Activated naive CD4-positive, alpha-beta T cell treated with anti-CD3 and anti-CD28 coated beads, Interleukin-2, amount 10 ng/mL, durations not matched to agents 5 hours and 36 hours (primary cell): ENCODE results near the gene SNRPA1. TPM values are rescaled to one million over a fixed set of nuclear protein-coding genes. Genes with fewer than 3 reads are reported as not detected.

Experiments used
- total RNA-seq, 2 experiments: library from RNA; stranded (reverse); gene quantifications; one replicate each; pipeline ENCODE4 v1.2.3, GENCODE V29; 2021

SNRPA1 gene
- total RNA-seq = 100 to 1,000 TPM in 1 of 2 experiments, 10 to 100 TPM in 1; 95.5 to 101 TPM

GRCh38 chr15:101294731-101295606 lies at the start of gene SNRPA1:
Gene SNRPA1 (minus strand): TSS chr15:101295248. CDS start chr15:101295178, 70 bp downstream.

GRCh38 chr15:101277038-101277822 lies 17.8 kb downstream of the SNRPA1 start, which contains the start of gene SELENOS:
Gene SELENOS (minus strand): TSS chr15:101277485. CDS start chr15:101277417, 68 bp downstream.

GRCh38 chr15:101251830-101252820 lies 42.9 kb downstream of the SNRPA1 start, which contains the start of gene CHSY1:
Gene CHSY1 (minus strand): TSS chr15:101252048. CDS start chr15:101251456, 592 bp downstream.

Other genes starting within 250 kb of the SNRPA1 start
- gene CHSY1, start 43.2 kb downstream of the SNRPA1 start, total RNA-seq = 10 to 100 TPM; 34.8 to 37.3 TPM
- 10 to 100 TPM; 35.2 to 35.9 TPM for gene SELENOS, start 17.8 kb downstream of the SNRPA1 start, total RNA-seq
- 1 to 10 TPM; 1.3 to 2.3 TPM for gene PCSK6, start 194.5 kb upstream of the SNRPA1 start, total RNA-seq